LoVo (cell line): ENCODE data around the gene COA8.
"Not testable (repeated sequence)": the region's sequence is repeated elsewhere in the genome, so short reads cannot be mapped to it uniquely, and the experiment has no call there.

Experiments used
- DNase-seq: peaks from one replicate; pipeline ENCODE4 v3.0.0-alpha.2; 2016; ENCODE audit warnings: low spot score

The COA8 gene

GRCh38 chr14:103576371-103577024 is 13.7 kb downstream of the COA8 start:
- DNase-seq = peak; percentile 89

- DNase-seq = no peak
Measured at GRCh38 chr14:103578401-103579075, 15.8 kb downstream of the COA8 start.

GRCh38 chr14:103581206-103581605 is 18.4 kb downstream of the COA8 start:
- DNase-seq = no peak

- no peak for DNase-seq
Measured at GRCh38 chr14:103581954-103582703, 19.4 kb downstream of the COA8 start.

- DNase-seq = no peak
Measured at GRCh38 chr14:103584326-103584915, 21.7 kb downstream of the COA8 start.

GRCh38 chr14:103593577-103593976 is 30.8 kb downstream of the COA8 start:
- DNase-seq = no peak

- DNase-seq = no peak
Measured at GRCh38 chr14:103594265-103594664, 31.5 kb downstream of the COA8 start.

GRCh38 chr14:103597623-103598377 is 35.0 kb downstream of the COA8 start:
- no peak for DNase-seq

GRCh38 chr14:103600503-103600902 is 37.7 kb downstream of the COA8 start:
- DNase-seq = no peak

- no peak for DNase-seq
Measured at GRCh38 chr14:103604620-103605019, 41.9 kb downstream of the COA8 start.

GRCh38 chr14:103606963-103607668 is 44.4 kb downstream of the COA8 start:
- no peak for DNase-seq

- no peak for DNase-seq
Measured at GRCh38 chr14:103607822-103608221, 45.1 kb downstream of the COA8 start.

GRCh38 chr14:103609081-103609480 is 46.3 kb downstream of the COA8 start:
- DNase-seq = not testable (repeated sequence)

GRCh38 chr14:103611215-103611614 is 48.5 kb downstream of the COA8 start:
- no peak for DNase-seq

- DNase-seq = no peak
Measured at GRCh38 chr14:103613517-103613916, 50.8 kb downstream of the COA8 start.

GRCh38 chr14:103616635-103617300 is 54.0 kb downstream of the COA8 start:
- no peak for DNase-seq

GRCh38 chr14:103619057-103619456 is 56.3 kb downstream of the COA8 start:
- no peak for DNase-seq

- DNase-seq = no peak
Measured at GRCh38 chr14:103621860-103622259, 59.1 kb downstream of the COA8 start.

GRCh38 chr14:103623308-103623707 is 60.5 kb downstream of the COA8 start:
- DNase-seq = no peak

GRCh38 chr14:103623883-103624482 is 61.2 kb downstream of the COA8 start:
- no peak for DNase-seq
